Astrocyte (in vitro differentiated cells and primary cell): Measurements from ENCODE around the gene PRR12. TPM values are rescaled to one million over a fixed set of nuclear protein-coding genes. Genes with fewer than 3 reads are reported as not detected.

Experiments
- DNase-seq: peaks from one replicate; pipeline ENCODE4 v3.0.0-alpha.2; 2010; ENCODE audit warnings: low read depth
- FAIRE-seq: peaks from 2 replicates; lab custom pipeline; 2011; peaks lifted over from hg19 to GRCh38; lab: Jason Lieb, UNC
- H2AFZ ChIP-seq: 2 replicates; pipeline ENCODE4 v1.6.0; 2012; ENCODE audit warnings: low read depth, low read length, inconsistent platforms
- H3K27ac ChIP-seq: 2 replicates; pipeline ENCODE4 v1.5.1; 2011; ENCODE audit warnings: low read depth, low read length, inconsistent platforms
- H3K27me3 ChIP-seq: 2 replicates; pipeline ENCODE4 v1.6.0; 2011; ENCODE audit warnings: low read length, inconsistent platforms; ENCODE audit not compliant: insufficient read depth
- H3K36me3 ChIP-seq: 2 replicates; pipeline ENCODE4 v1.5.1; 2011; ENCODE audit warnings: low read length, inconsistent platforms; ENCODE audit not compliant: insufficient read depth
- H3K4me1 ChIP-seq: 2 replicates; pipeline ENCODE4 v1.5.1; 2011; ENCODE audit warnings: low read length, inconsistent platforms; ENCODE audit not compliant: insufficient read depth
- H3K4me2 ChIP-seq: 2 replicates; pipeline ENCODE4 v1.6.0; 2012; ENCODE audit warnings: low read length, inconsistent platforms
- H3K4me3 ChIP-seq: 2 replicates; pipeline ENCODE4 v1.5.1; 2011; ENCODE audit warnings: low read depth, mild to moderate bottlenecking, low read length, inconsistent platforms; ENCODE audit not compliant: insufficient read depth
- H3K79me2 ChIP-seq: 2 replicates; pipeline ENCODE4 v1.6.0; 2012; ENCODE audit warnings: mild to moderate bottlenecking, low read length, inconsistent platforms; ENCODE audit not compliant: insufficient read depth
- H3K9ac ChIP-seq: 2 replicates; pipeline ENCODE4 v1.6.0; 2012; ENCODE audit warnings: mild to moderate bottlenecking, low read length, inconsistent platforms
- H3K9me3 ChIP-seq: 2 replicates; pipeline ENCODE4 v1.5.1; 2012; ENCODE audit warnings: low read depth, mild to moderate bottlenecking, low read length, inconsistent platforms; ENCODE audit not compliant: insufficient read depth
- H4K20me1 ChIP-seq: 2 replicates; pipeline ENCODE4 v1.6.0; 2012; ENCODE audit warnings: low read length, inconsistent platforms; ENCODE audit not compliant: insufficient read depth
- H3K27ac Mint-ChIP-seq: one replicate; pipeline ENCODE4 v1.8.0; 2021; ENCODE audit warnings: mild to moderate bottlenecking, mixed read lengths; ENCODE audit not compliant: unreplicated experiment
- H3K27me3 Mint-ChIP-seq: one replicate; pipeline ENCODE4 v1.8.0; 2021; ENCODE audit warnings: low read depth, mixed read lengths; ENCODE audit not compliant: unreplicated experiment
- H3K36me3 Mint-ChIP-seq: one replicate; pipeline ENCODE4 v1.8.0; 2021; ENCODE audit warnings: low read depth, mixed read lengths; ENCODE audit not compliant: unreplicated experiment
- H3K4me1 Mint-ChIP-seq: one replicate; pipeline ENCODE4 v1.8.0; 2021; ENCODE audit warnings: low read depth, mixed read lengths; ENCODE audit not compliant: unreplicated experiment
- H3K4me3 Mint-ChIP-seq: one replicate; pipeline ENCODE4 v1.8.0; 2021; ENCODE audit warnings: mild to moderate bottlenecking, moderate library complexity, mixed read lengths; ENCODE audit not compliant: unreplicated experiment
- H3K9me3 Mint-ChIP-seq: one replicate; pipeline ENCODE4 v1.8.0; 2021; ENCODE audit warnings: mild to moderate bottlenecking, mixed read lengths; ENCODE audit not compliant: unreplicated experiment
- EZH2 ChIP-seq: IDR thresholded peaks from 2 replicates; pipeline ENCODE4 v1.6.1; 2012; ENCODE audit warnings: mild to moderate bottlenecking, low read length, inconsistent platforms; ENCODE audit not compliant: insufficient read depth
- total RNA-seq: library from RNA; stranded (reverse); gene quantifications from 2 replicates; pipeline ENCODE4 v1.2.1, GENCODE V29; 2021
- TF ChIP-seq, protein P1 (sequence below): IDR thresholded peaks from 2 replicates; pipeline ENCODE4 v1.5.1; 2011; ENCODE audit warnings: low read depth, mild to moderate bottlenecking, inconsistent platforms, low read length, moderate library complexity; ENCODE audit not compliant: insufficient read depth

Gene PRR12
- total RNA-seq, 1 donor from 2014 or later = 29.7 TPM

DNA sequence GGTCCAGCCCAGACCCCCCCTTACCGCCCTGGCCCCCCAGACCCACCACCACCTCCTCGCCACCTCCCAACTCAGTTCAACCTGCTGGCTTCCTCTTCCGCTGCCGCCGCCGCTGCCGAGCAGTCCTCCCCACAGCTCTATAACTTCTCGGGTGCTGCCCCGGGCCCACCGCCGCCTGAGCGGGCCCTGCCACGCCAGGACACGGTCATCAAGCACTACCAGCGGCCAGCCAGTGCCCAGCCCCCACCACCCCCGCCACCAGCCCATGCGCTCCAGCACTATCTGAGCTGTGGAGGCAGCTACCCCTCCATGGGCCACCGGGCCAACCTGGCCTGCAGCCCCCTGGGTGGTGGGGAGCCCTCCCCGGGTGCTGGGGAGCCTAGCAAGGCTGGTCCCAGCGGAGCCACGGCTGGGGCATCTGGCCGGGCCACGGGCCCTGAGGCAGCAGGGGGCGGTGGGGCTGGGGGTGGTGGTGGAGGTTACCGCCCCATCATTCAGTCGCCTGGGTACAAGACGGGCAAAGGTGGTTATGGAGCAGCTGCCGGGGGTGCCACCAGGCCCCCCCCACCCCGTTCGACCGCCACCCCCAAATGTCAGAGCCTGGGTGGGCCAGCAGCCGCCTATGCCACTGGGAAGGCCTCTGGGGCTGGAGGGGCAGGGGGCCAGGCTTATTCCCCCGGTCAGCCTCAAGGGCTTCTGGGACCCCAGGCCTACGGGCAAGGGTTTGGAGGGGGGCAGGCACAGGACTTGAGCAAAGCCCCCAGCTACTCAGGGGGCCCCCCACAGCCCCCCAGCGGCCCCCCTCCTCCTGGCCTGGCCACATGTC, 4.2 kb downstream of the PRR12 start:
- peaks cover 19% of the 10 kb centered on the region for H3K4me1 ChIP-seq
- no peak overlapping the region for H3K4me3 Mint-ChIP-seq
- peaks cover 51% of the 10 kb centered on the region for H4K20me1 ChIP-seq
- H2AFZ ChIP-seq = no peak overlapping the region
- no peaks in the 10 kb centered on the region for H3K9me3 ChIP-seq
- no peak overlapping the region for H3K9ac ChIP-seq
- no peak overlapping the region for H3K27ac ChIP-seq
- DNase-seq = no peak
- peaks cover 19% of the 10 kb centered on the region for H3K36me3 ChIP-seq
- peaks cover 76% of the 10 kb centered on the region for H3K79me2 ChIP-seq
- TF ChIP-seq, protein P1, sequence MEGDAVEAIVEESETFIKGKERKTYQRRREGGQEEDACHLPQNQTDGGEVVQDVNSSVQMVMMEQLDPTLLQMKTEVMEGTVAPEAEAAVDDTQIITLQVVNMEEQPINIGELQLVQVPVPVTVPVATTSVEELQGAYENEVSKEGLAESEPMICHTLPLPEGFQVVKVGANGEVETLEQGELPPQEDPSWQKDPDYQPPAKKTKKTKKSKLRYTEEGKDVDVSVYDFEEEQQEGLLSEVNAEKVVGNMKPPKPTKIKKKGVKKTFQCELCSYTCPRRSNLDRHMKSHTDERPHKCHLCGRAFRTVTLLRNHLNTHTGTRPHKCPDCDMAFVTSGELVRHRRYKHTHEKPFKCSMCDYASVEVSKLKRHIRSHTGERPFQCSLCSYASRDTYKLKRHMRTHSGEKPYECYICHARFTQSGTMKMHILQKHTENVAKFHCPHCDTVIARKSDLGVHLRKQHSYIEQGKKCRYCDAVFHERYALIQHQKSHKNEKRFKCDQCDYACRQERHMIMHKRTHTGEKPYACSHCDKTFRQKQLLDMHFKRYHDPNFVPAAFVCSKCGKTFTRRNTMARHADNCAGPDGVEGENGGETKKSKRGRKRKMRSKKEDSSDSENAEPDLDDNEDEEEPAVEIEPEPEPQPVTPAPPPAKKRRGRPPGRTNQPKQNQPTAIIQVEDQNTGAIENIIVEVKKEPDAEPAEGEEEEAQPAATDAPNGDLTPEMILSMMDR = no peak
- no peak for TF ChIP-seq EZH2
- H3K36me3 Mint-ChIP-seq = peaks cover 4% of the 10 kb centered on the region
- no peaks in the 10 kb centered on the region for H3K27me3 Mint-ChIP-seq
- H3K27me3 ChIP-seq = no peaks in the 10 kb centered on the region
- no peak for FAIRE-seq
- no peak overlapping the region for H3K4me2 ChIP-seq
- H3K27ac Mint-ChIP-seq = no peak overlapping the region
- H3K4me3 ChIP-seq = no peak overlapping the region
- peaks cover 2% of the 10 kb centered on the region for H3K4me1 Mint-ChIP-seq
- no peaks in the 10 kb centered on the region for H3K9me3 Mint-ChIP-seq

DNA sequence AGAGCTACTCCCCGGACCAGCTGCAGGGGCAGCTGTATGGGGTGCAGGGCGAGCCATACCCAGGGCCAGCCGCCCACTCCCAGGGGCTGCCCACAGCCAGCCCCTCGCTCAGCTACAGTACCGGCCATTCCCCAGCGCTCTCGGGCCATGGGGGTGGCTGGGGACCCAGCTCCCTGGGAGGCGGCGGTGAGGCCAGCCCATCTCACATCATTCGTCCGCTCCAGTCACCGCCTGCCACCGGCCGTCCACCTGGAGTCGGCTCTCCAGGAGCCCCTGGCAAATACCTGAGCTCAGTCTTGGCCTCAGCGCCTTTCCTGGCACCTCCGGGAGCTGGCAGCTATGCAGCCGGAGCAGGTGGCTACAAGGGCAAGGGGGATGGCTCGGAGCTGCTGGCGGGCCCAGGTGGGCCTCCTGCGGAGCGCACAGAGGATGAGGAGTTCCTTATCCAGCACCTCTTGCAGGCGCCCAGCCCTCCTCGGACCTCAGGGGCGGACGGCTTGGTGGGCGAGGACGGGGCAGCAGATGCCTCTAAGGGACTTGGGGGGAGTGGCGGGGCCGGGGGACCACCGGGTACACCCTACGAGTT, 4.9 kb downstream of the PRR12 start:
- DNase-seq (no peak), FAIRE-seq (no peak)
- Histone ChIP-seq H3K79me2 (peaks cover 78% of the 10 kb centered on the region), H3K4me3 (no peak overlapping the region), H2AFZ (no peak overlapping the region), H3K4me2 (no peak overlapping the region), H3K9me3 (no peaks in the 10 kb centered on the region), H4K20me1 (peaks cover 55% of the 10 kb centered on the region), H3K27me3 (no peaks in the 10 kb centered on the region), H3K36me3 (peaks cover 19% of the 10 kb centered on the region), H3K27ac (no peak overlapping the region), H3K9ac (no peak overlapping the region), H3K4me1 (peaks cover 13% of the 10 kb centered on the region)
- Mint-ChIP-seq H3K4me3 (no peak overlapping the region), H3K27ac (no peak overlapping the region), H3K4me1 (peaks cover 2% of the 10 kb centered on the region), H3K27me3 (no peaks in the 10 kb centered on the region), H3K36me3 (peaks cover 4% of the 10 kb centered on the region), H3K9me3 (no peaks in the 10 kb centered on the region)
- TF ChIP-seq, protein P1 = no peak

DNA sequence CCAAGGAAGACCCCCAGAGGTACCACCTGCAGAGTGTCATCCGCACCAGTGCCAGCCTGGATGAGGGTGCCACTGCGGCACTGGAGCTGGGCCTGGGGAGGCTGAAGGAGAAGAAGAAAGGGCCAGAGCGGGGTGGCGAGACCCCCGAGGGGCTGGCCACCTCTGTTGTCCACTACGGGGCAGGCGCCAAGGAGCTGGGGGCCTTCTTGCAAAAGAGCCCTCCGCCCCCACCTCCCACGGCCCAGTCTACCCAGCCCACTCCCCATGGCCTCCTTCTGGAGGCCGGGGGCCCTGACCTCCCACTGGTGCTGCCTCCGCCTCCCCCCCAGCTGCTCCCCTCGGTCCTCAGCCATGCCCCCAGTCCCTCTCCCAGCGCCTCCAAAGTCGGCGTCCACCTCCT, 5.4 kb downstream of the PRR12 start:
- H2AFZ ChIP-seq = no peak overlapping the region
- H3K36me3 ChIP-seq = peaks cover 19% of the 10 kb centered on the region
- peaks cover 13% of the 10 kb centered on the region for H3K4me1 ChIP-seq
- no peak overlapping the region for H3K27ac Mint-ChIP-seq
- FAIRE-seq = no peak
- H3K9ac ChIP-seq = no peak overlapping the region
- no peaks in the 10 kb centered on the region for H3K9me3 ChIP-seq
- DNase-seq = no peak
- H3K79me2 ChIP-seq = peaks cover 81% of the 10 kb centered on the region
- H3K27me3 Mint-ChIP-seq = no peaks in the 10 kb centered on the region
- no peaks in the 10 kb centered on the region for H3K27me3 ChIP-seq
- no peaks in the 10 kb centered on the region for H3K9me3 Mint-ChIP-seq
- peaks cover 2% of the 10 kb centered on the region for H3K4me1 Mint-ChIP-seq
- H3K4me3 ChIP-seq = no peak overlapping the region
- TF ChIP-seq EZH2 = no peak
- TF ChIP-seq, protein P1 = no peak
- H4K20me1 ChIP-seq = peaks cover 58% of the 10 kb centered on the region
- H3K36me3 Mint-ChIP-seq = peaks cover 4% of the 10 kb centered on the region
- no peak overlapping the region for H3K4me3 Mint-ChIP-seq
- no peak overlapping the region for H3K4me2 ChIP-seq
- H3K27ac ChIP-seq = no peak overlapping the region
